Measurements from ENCODE around the gene PSMB5.
A peak's percentile ranks its signal among the peaks of the same experiment; 100 is the strongest.
"Not testable (repeated sequence)": the region's sequence is repeated elsewhere in the genome, so short reads cannot be mapped to it uniquely, and the experiment has no call there.

Gene PSMB5

DNA sequence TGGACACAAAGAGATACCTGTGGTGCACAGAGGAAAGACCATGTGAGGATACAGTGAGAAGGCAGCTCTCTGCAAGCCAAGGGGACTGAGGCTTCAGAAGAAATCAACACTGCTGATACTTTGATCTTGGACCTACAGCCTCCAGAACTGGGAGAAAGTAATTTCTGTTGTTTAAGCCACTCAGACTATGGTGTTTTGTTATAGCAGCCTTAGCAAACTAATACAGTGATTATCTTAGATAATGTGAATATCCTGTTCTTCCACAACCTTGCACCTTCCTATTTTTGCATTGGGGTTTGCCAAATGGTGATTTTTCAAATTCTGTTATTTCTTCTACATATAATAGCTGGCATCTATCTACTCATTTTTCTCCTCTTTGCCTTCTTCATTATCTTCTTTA lies 16.6 kb downstream of the PSMB5 start:
- Mint-ChIP-seq H3K4me1 (ENCODE audit: low read depth) (peaks cover 10% of the 10 kb centered on the region), H3K36me3 (ENCODE audit: low read depth) (peaks cover 13% of the 10 kb centered on the region), H3K27me3 (no peaks in the 10 kb centered on the region), H3K27ac (no peak overlapping the region), H3K9me3 (no peaks in the 10 kb centered on the region), H3K4me3 (no peak overlapping the region)

DNA sequence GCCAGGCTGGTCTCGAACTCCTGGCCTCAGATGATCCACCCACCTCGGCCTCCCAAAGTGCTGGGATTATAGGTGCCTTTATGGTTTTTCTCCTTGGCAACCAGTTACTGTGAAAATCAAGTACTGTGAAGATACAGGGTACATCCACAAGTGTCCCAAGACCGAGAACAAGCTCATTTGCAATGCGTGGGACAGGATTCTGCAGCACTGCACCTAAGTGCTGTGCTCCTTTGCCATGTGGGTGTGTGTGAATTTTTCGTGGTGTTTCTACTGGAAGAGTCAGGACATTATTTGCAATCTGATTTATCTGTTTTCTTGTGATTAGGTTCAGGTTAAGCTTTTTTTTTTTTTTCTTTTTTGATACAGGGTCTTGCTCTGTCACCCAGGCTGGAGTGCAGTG lies 17.6 kb downstream of the PSMB5 start:
- no peak overlapping the region for H3K27ac Mint-ChIP-seq
- H3K36me3 Mint-ChIP-seq (ENCODE audit: low read depth), result peaks cover 13% of the 10 kb centered on the region
- H3K9me3 Mint-ChIP-seq, result no peaks in the 10 kb centered on the region
- no peak overlapping the region for H3K4me3 Mint-ChIP-seq
- H3K27me3 Mint-ChIP-seq, result no peaks in the 10 kb centered on the region
- peaks cover 5% of the 10 kb centered on the region for H3K4me1 Mint-ChIP-seq (ENCODE audit: low read depth)

DNA sequence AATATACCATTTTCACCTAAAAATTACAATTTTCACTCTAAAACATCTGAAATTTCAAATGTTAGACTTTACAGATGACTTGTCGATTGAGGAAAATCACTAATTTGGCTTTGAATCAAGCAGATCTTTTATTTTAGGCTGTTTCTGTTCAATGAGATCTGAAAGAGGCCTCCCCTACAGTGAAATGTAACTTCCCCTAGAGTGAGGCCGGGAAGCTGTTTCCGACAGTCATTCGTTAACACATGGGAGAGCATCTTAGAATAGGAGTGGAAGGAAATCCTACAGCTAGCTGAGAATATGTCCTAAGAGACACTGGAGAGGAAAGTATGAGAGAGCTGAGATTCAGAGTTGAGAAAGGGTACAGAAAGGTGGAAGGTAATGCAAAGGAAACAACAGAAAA lies 19.1 kb downstream of the PSMB5 start:
- H3K27me3 Mint-ChIP-seq, result no peaks in the 10 kb centered on the region
- H3K4me1 Mint-ChIP-seq (ENCODE audit: low read depth), result peaks cover 4% of the 10 kb centered on the region
- H3K4me3 Mint-ChIP-seq, result no peak overlapping the region
- H3K9me3 Mint-ChIP-seq, result no peaks in the 10 kb centered on the region
- peaks cover under 1% of the 10 kb centered on the region for H3K36me3 Mint-ChIP-seq (ENCODE audit: low read depth)
- H3K27ac Mint-ChIP-seq, result no peak overlapping the region

DNA sequence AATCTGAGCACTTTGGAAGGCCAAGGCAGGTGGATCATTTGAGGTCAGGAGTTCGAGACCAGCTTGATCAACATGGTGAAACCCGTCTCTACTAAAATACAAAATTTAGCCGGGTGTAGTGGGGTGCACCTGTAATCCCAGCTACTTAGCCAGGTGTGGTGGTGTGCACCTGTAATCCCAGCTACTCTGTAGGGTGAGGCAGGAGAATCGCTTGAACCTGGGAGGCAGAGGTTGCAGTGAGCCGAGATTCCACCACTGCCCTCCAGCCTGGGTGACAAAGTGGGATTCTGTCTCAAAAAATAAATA lies 21.0 kb downstream of the PSMB5 start:
- H3K4me1 Mint-ChIP-seq (ENCODE audit: low read depth), result peaks cover 23% of the 10 kb centered on the region
- H3K36me3 Mint-ChIP-seq (ENCODE audit: low read depth); H3K27me3 Mint-ChIP-seq; H3K9me3 Mint-ChIP-seq; H3K27ac Mint-ChIP-seq; H3K4me3 Mint-ChIP-seq: not testable (repeated sequence)

DNA sequence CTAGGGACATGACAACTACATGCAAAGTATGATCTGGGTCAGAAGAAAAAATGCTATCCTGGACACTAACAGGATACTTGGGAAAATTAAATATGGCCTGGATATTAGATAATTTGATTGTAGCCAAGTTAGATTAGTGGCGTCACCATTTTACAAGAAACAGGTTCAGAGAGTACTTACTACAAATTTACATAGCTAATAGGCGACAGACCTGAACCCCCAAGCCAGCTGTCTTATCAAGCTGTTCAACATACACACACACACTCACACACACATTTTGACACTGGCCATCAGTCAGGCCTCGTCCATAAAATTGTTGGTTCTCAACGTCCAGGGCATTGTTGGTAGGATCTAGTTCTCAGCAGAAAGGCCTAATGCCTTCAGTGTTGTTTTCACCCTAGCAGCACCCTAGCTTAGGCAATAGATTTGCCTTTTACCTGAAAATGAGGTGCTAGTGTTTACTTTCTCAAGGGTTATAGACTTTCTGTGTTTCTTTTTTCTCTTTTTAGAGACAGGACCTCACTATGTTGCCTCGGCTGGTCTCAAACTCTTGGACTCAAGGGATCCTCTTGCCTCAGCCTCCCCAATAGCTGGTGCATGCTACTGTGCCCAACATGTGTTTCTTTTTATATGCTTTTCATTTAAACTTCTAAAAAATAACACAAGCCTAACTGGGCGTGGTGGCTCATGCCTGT lies 21.5 kb downstream of the PSMB5 start:
- H3K4me1 Mint-ChIP-seq (ENCODE audit: low read depth), result peaks cover 28% of the 10 kb centered on the region
- H3K27ac Mint-ChIP-seq, result no peak overlapping the region
- H3K4me3 Mint-ChIP-seq, result no peak overlapping the region
- no peaks in the 10 kb centered on the region for H3K36me3 Mint-ChIP-seq (ENCODE audit: low read depth)
- no peaks in the 10 kb centered on the region for H3K9me3 Mint-ChIP-seq
- H3K27me3 Mint-ChIP-seq, result no peaks in the 10 kb centered on the region

DNA sequence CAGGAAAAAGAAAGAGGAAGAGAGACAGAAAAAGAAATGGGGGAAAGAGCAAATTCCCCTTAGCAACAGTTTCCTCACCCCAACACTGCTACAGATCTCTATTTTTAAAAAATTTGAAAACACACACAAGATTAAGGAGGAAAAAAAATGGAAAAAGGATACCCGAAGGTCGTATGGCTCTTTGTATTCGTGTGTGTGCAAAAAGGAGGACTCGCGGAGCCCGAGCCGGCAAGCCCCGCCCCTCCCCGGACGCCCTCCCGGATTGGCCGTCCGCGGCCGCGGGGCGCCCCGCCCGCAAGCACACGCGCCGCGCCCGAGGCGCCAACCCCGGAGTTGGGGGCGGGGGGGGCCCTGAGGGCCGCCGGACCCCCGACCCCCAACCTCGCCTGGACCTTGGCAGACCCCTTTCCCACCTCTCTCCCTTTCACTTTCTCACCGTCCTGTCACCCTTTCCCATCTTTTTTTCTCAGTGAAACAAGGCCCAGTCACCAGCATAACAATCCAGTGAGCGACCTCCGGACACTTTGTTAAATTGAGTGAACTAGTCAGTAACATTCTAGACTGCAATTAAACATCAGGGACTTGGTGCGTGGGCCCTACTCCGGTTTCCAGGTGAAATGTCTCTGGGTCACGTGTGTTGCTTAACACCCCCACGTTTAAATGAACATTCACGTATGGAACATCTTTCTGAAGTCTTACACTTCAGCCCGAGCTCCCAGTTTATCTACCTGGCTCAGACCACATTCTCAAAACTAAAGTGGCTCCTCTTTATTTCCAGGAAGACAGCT lies 24.6 kb downstream of the PSMB5 start, which contains the start of gene C14orf93:
C14orf93 (minus strand) TSS at position 205 of the 788 bp plus-strand sequence. CDS start 11,120 bp downstream, outside the sequence.
- peak within 1 kb of the TSS; percentile 93 for H3K4me3 Mint-ChIP-seq
- peak within 1 kb of the TSS; percentile 95 for H3K27ac Mint-ChIP-seq
- no peaks in the 10 kb centered on the region for H3K9me3 Mint-ChIP-seq
- H3K36me3 Mint-ChIP-seq (ENCODE audit: low read depth), result no peaks in the 10 kb centered on the region
- H3K4me1 Mint-ChIP-seq (ENCODE audit: low read depth), result peaks cover 51% of the 10 kb centered on the region
- no peaks in the 10 kb centered on the region for H3K27me3 Mint-ChIP-seq

DNA sequence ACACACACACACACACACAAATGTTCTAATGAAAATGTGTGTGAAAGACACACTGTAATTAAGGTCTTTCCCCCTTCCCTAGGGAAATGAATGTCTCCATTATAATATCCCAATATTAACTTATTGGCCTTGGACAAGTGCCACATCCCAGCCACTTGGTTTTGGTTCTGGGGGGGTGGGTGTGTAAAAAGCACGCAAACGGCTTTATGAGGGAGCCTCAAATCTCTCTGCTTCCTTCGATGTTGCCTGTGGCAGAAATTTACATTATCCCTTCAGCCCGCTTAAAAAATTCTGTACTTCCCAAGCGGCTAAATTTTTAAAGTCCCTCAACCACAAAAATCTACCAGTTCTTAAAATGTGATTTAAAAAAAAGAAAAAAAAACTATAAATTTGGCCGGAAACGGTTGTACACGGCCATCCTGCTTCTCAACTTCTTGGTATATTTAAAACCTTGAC lies 25.2 kb downstream of the PSMB5 start:
- Mint-ChIP-seq H3K27me3 (no peaks in the 10 kb centered on the region), H3K4me1 (ENCODE audit: low read depth) (peaks cover 51% of the 10 kb centered on the region)

DNA sequence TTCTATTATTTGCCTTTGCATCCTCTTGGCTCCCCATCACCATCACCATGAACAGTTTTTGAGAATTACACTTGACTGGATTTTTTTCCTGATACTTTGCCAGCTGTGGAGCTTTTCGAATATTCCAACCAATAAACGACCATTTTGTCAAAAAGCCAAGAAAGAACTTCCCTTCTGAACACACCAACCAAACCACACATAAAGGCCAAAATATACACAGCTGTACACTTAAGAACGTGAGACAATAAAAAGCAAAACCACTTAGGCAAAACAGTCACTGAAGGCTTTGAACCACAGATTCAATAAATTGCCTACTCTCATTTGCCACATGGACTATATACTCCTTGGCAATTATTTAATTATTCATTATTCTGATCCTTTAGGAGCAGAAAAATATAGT lies 25.9 kb downstream of the PSMB5 start:
- Mint-ChIP-seq H3K27ac (peak overlapping the region; percentile 61), H3K9me3 (no peaks in the 10 kb centered on the region), H3K4me3 (peak overlapping the region; percentile 93), H3K36me3 (ENCODE audit: low read depth) (no peaks in the 10 kb centered on the region), H3K27me3 (no peaks in the 10 kb centered on the region), H3K4me1 (ENCODE audit: low read depth) (peaks cover 51% of the 10 kb centered on the region)

More for the DNA sequence above, 25.2 kb downstream of the PSMB5 start:
- H3K27ac Mint-ChIP-seq, result peak overlapping the region; percentile 95
- no peaks in the 10 kb centered on the region for H3K36me3 Mint-ChIP-seq (ENCODE audit: low read depth)
- H3K4me3 Mint-ChIP-seq, result peak overlapping the region; percentile 93
- no peaks in the 10 kb centered on the region for H3K9me3 Mint-ChIP-seq

DNA sequence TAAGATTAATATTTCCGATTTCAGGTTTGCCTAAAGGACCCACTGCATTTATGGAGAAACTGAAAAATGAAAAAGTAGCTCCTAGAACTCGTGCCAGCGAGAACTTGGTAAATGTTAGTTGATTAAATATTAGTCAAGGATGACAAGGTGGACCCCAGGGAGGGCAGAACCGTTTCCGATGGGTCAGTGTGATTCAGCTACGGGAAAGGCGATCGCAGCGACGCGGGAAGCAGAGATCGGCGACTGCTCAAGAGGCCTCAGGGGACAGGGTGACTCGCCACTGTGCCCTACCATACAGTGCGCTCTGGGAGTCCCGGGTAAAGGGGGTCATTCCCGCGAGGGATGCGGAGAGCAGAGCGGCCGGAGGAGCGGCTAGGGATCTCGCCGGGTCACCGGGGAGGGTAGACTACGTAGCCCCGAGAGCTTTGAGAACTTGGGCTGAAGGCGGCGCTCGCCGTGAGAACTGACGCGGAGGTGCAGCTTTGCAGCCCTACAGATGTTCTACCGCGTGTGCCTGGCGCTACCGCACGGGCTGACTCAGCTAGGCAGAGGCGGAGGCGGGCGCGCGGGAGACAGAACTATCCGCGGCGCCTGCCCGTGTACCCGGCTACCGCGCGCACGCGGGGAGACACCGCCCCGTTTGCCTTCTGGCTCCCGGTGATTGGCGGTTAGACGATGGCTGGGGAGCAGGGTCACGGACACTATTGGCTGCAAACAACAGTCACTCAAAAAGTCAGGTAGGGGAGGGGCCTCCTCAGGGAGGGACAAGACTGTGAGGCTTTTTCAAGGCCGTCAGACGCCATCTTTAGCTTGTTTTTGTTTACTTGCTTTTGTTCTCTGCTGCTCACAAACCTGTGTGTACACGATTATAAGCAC lies 27.9 kb downstream of the PSMB5 start:
- H3K27ac Mint-ChIP-seq, result peak overlapping the region; percentile 96
- no peaks in the 10 kb centered on the region for H3K27me3 Mint-ChIP-seq
- peaks cover 51% of the 10 kb centered on the region for H3K4me1 Mint-ChIP-seq (ENCODE audit: low read depth)
- H3K4me3 Mint-ChIP-seq, result peak overlapping the region; percentile 92
- H3K9me3 Mint-ChIP-seq, result no peaks in the 10 kb centered on the region
- H3K36me3 Mint-ChIP-seq (ENCODE audit: low read depth), result no peaks in the 10 kb centered on the region

DNA sequence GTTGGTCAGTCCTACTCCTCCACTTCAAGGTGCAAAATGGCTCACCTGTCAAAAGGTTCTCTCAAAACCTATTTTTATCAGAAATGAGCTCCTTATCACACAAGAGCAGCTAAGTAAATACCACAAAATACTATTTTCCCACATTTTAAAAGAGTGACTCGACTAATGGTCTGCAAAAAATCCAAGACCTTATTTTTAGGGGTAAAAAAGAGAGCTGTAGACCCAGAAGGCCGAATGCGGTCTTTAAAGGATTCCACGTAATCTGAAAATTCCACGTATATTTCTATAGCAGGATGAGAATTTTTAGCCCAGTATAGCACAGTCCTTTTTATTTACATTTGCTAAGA lies 28.5 kb downstream of the PSMB5 start:
- Mint-ChIP-seq H3K27ac (peak overlapping the region; percentile 96), H3K4me3 (peak overlapping the region; percentile 92), H3K4me1 (ENCODE audit: low read depth) (peaks cover 48% of the 10 kb centered on the region), H3K9me3 (no peaks in the 10 kb centered on the region), H3K36me3 (ENCODE audit: low read depth) (no peaks in the 10 kb centered on the region), H3K27me3 (no peaks in the 10 kb centered on the region)

DNA sequence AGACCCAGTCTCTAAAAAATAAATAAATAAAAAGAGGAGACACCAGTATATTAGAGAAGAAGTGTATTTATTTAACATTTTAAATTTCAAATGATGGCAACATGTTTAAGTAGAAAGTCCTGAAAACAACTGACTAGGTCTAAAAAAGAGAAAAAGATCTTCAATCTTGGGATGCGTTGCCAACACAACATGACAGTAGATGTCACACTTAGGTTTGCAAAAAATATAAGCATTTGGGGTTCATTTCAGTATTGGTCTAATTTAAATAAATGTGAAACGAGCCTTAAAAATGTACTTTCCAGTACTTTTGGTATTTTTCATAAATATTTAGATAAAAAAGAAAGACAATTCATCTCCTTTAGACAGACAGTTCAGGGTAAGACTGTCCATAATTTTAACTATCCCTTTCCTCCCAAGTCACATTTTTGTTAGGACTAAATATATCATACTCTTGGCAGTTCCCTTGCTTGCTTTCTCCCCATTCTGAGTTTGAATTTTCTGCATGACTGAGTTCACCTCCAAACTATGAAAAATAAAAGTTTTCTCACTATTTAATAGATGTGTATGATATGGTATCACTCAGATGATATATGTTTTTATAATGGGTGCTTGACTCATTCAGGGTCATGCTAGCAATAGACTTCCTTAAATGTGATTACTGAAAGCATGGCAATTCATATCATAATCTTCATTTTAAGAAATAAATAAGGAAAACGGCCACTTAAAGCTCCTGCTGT lies 29.1 kb downstream of the PSMB5 start:
- H3K4me3 Mint-ChIP-seq, result peak overlapping the region; percentile 92
- H3K9me3 Mint-ChIP-seq, result no peaks in the 10 kb centered on the region
- peak overlapping the region; percentile 96 for H3K27ac Mint-ChIP-seq
- H3K4me1 Mint-ChIP-seq (ENCODE audit: low read depth), result peaks cover 48% of the 10 kb centered on the region
- no peaks in the 10 kb centered on the region for H3K36me3 Mint-ChIP-seq (ENCODE audit: low read depth)
- no peaks in the 10 kb centered on the region for H3K27me3 Mint-ChIP-seq

DNA sequence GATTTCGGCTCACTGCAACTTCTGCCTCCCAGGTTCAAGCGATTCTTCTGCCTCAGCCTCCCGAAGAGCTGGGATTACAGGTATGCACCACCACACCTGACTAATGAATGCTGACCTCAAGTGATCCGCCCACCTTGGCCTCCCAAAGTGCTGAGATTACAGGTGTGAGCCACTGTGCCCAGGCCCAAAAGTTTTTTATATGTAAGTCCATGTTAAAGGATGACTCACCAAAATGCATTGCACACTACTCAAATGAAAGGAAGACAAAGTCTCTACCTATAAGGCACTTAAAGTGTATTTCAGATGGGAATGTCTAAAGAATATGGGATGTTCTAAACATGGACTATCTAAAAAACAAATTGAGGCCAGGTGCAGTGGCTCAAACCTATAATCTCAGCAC lies 30.4 kb downstream of the PSMB5 start:
- H3K27me3 Mint-ChIP-seq; H3K9me3 Mint-ChIP-seq; H3K36me3 Mint-ChIP-seq (ENCODE audit: low read depth); H3K27ac Mint-ChIP-seq; H3K4me3 Mint-ChIP-seq: not testable (repeated sequence)
- H3K4me1 Mint-ChIP-seq (ENCODE audit: low read depth), result peaks cover 34% of the 10 kb centered on the region

DNA sequence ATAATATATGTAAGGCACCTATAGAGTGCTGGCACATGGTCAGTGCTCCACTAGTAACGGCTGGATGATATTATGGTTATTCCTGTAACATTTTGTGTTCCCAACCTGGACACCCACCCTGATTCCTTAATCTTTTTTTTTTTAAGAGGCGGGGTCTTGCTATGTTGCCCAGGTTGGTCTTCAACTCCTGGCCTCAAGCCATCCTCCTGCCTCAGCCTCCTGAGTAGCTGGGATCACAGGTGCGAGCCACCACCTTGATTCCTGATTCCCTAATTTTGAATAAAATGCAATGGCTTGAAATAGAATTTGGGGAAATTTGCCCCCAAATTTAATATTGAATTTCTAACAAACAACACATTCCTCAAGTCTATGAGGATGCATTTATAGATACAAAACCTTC lies 32.1 kb downstream of the PSMB5 start:
- peaks cover 19% of the 10 kb centered on the region for H3K4me1 Mint-ChIP-seq (ENCODE audit: low read depth)
- H3K27ac Mint-ChIP-seq, result no peak overlapping the region
- no peak overlapping the region for H3K4me3 Mint-ChIP-seq
- no peaks in the 10 kb centered on the region for H3K9me3 Mint-ChIP-seq
- H3K27me3 Mint-ChIP-seq, result no peaks in the 10 kb centered on the region
- H3K36me3 Mint-ChIP-seq (ENCODE audit: low read depth), result no peaks in the 10 kb centered on the region

DNA sequence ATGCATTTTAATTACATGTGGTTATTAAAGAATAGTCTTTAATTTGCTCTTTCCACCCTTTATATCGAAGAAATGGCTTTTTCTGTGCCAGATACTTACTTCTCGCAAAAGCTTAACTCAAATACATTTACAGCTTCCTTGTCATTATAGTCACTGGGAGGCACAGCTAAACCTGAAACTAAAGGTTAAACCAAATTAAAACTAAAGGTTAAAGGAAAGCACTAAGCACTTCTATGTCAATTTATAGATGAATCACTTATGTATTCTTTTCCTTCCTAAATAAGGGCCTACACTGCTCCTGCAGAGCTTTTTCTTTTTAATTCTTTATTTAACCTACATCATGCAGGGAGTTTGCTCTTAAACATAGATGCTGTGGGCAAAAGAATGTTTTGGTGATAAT lies 33.8 kb downstream of the PSMB5 start:
- no peak overlapping the region for H3K27ac Mint-ChIP-seq
- H3K4me3 Mint-ChIP-seq, result no peak overlapping the region
- H3K9me3 Mint-ChIP-seq, result no peaks in the 10 kb centered on the region
- no peaks in the 10 kb centered on the region for H3K27me3 Mint-ChIP-seq
- peaks cover 3% of the 10 kb centered on the region for H3K4me1 Mint-ChIP-seq (ENCODE audit: low read depth)
- no peaks in the 10 kb centered on the region for H3K36me3 Mint-ChIP-seq (ENCODE audit: low read depth)

Data from stimulated activated naive CD8-positive, alpha-beta T cell treated with anti-CD3 and anti-CD28 coated beads, Interleukin-15, Interleukin-2, amounts not matched to agents 100 ng/mL and 50 ng/mL, for 24 hours (primary cell).